ENCODE measurements around the gene FMN2. TPM values are rescaled to one million over a fixed set of nuclear protein-coding genes. Genes with fewer than 3 reads are reported as not detected.

The FMN2 gene
- total RNA-seq, 1 experiment from 2014 or later: 0.59 TPM

DNA sequence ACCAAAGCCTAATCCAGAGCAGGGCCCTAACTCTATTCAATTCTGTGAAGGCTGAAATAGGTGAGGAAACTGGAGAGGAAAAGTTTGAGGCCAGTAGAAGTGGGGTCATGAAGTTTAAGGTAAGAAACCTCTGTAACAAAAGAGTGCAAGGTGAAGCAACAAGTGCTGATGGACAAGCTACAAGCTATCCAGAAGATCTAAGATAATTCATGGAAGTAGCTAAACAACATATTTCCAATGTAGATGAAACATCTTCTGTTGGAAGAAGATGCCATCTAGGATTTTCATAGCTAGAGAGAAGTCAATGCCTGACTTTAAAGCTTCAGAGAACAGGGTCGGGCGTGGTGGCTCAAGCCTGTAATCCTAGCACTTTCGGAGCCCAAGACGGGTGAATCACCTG lies 302.7 kb downstream of the FMN2 start:
- TF ChIP-seq, protein P1, sequence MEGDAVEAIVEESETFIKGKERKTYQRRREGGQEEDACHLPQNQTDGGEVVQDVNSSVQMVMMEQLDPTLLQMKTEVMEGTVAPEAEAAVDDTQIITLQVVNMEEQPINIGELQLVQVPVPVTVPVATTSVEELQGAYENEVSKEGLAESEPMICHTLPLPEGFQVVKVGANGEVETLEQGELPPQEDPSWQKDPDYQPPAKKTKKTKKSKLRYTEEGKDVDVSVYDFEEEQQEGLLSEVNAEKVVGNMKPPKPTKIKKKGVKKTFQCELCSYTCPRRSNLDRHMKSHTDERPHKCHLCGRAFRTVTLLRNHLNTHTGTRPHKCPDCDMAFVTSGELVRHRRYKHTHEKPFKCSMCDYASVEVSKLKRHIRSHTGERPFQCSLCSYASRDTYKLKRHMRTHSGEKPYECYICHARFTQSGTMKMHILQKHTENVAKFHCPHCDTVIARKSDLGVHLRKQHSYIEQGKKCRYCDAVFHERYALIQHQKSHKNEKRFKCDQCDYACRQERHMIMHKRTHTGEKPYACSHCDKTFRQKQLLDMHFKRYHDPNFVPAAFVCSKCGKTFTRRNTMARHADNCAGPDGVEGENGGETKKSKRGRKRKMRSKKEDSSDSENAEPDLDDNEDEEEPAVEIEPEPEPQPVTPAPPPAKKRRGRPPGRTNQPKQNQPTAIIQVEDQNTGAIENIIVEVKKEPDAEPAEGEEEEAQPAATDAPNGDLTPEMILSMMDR (conservative IDR thresholded peaks at IDR 0.05): no peak
- Histone ChIP-seq H3K14ac (ENCODE audit: insufficient read depth, low read length) (no peak overlapping the region), H3K4me2 (ENCODE audit: insufficient read depth, insufficient read length, low read length) (no peak overlapping the region), H3K23ac (ENCODE audit: insufficient read length, low read depth, low read length) (no peak overlapping the region), H2AK5ac (ENCODE audit: insufficient read length, low read length) (no peak overlapping the region), H2BK12ac (ENCODE audit: insufficient read length, low read depth, low read length) (no peak overlapping the region), H3K4me1 (ENCODE audit: insufficient read depth, low read length) (no peaks in the 10 kb centered on the region), H2BK20ac (ENCODE audit: low read depth, low read length, poor library complexity, severe bottlenecking) (no peak overlapping the region), H2BK120ac (ENCODE audit: low read depth, low read length, poor library complexity, severe bottlenecking) (no peak overlapping the region), H3K9me3 (ENCODE audit: control insufficient read depth, low read depth, low read length) (no peaks in the 10 kb centered on the region), H3K4ac (ENCODE audit: low read depth, low read length) (no peak overlapping the region), H4K5ac (ENCODE audit: insufficient read length, low read depth, low read length) (no peak overlapping the region), H2BK5ac (ENCODE audit: insufficient read length, low read length) (no peak overlapping the region), H3K23me2 (ENCODE audit: insufficient read length, low read depth, low read length, poor library complexity, severe bottlenecking) (no peaks in the 10 kb centered on the region), H3K27me3 (ENCODE audit: insufficient read depth, low read length) (no peaks in the 10 kb centered on the region), H3T11ph (ENCODE audit: low read length) (no peak overlapping the region), H2BK15ac (ENCODE audit: low read depth, low read length) (no peak overlapping the region), H4K20me1 (ENCODE audit: control insufficient read depth, insufficient read depth, insufficient read length) (no peaks in the 10 kb centered on the region), H3K56ac (ENCODE audit: insufficient read length, low read depth, low read length) (no peak overlapping the region), H3K79me1 (ENCODE audit: insufficient read depth, low read depth, low read length, poor library complexity, severe bottlenecking) (no peaks in the 10 kb centered on the region), H2AFZ (ENCODE audit: low read length) (no peak overlapping the region), H4K8ac (replicated peaks; ENCODE audit: insufficient read length, low read depth, low read length) (no peak overlapping the region), H3K27ac (ENCODE audit: insufficient read length, low read depth, low read length) (no peak overlapping the region), H3K79me2 (ENCODE audit: insufficient read depth, low read length) (no peaks in the 10 kb centered on the region), H3K18ac (ENCODE audit: insufficient read length, low read depth, low read length) (no peak overlapping the region), H4K91ac (ENCODE audit: insufficient read length, low read depth, low read length) (no peak overlapping the region), H3K9ac (ENCODE audit: extremely low read depth, insufficient read length, low read length) (no peak overlapping the region)
- H3K27ac Mint-ChIP-seq: no peak overlapping the region
- DNase-seq: no peak
- H3K4me3 Mint-ChIP-seq: no peak overlapping the region
- H3K4me1 Mint-ChIP-seq: no peaks in the 10 kb centered on the region; a peak in 1 of 4 replicates
- H3K27me3 Mint-ChIP-seq (ENCODE audit: low read depth): no peaks in the 10 kb centered on the region
- no peaks in the 10 kb centered on the region for H3K36me3 Mint-ChIP-seq (ENCODE audit: insufficient read depth in 1 of 3, low read depth in 3 of 3)
- peaks cover 0 to 3% of the 10 kb centered on the region in 2 experiments; a peak in 1 of 5 replicates for H3K9me3 Mint-ChIP-seq
- no CpG with 5 or more reads among the region's 4 CpGs for WGBS (ENCODE audit: extremely low coverage, insufficient read length, low lambda C conversion rate)
